H1 (cell line): ENCODE data around the gene GPR137. TPM values are rescaled to one million over a fixed set of nuclear protein-coding genes. Genes with fewer than 3 reads are reported as not detected.

Source experiments
- CBX8 ChIP-seq: fragments of 300-800, 300-1000 bp; sonication (generic); IDR thresholded peaks from 2 replicates; pipeline ENCODE4 v1.7.1; 2016; ENCODE audit warnings: low read depth, low read length, borderline replicate concordance
- E2F6 ChIP-seq: IDR thresholded peaks from 2 replicates; pipeline ENCODE4 v1.6.1; 2012; ENCODE audit warnings: inconsistent platforms
- KDM1A ChIP-seq: fragments of 200-600, 300-600 bp; sonication (generic); IDR thresholded peaks from 2 replicates; pipeline ENCODE4 v1.7.1; 2016; ENCODE audit warnings: mild to moderate bottlenecking, low read length, borderline replicate concordance
- NRF1 ChIP-seq: IDR thresholded peaks from 2 replicates; pipeline ENCODE4 v1.6.1; 2011; ENCODE audit warnings: mild to moderate bottlenecking, low read depth, low read length, improper control_type of control experiment
- POLR2AphosphoS5 ChIP-seq: IDR thresholded peaks from 2 replicates; pipeline ENCODE4 v1.6.1; 2011; ENCODE audit warnings: low read depth, low read length
- SRF ChIP-seq: IDR thresholded peaks from 2 replicates; pipeline ENCODE4 v1.6.1; 2011; ENCODE audit warnings: mild to moderate bottlenecking, low read depth, low read length, moderate library complexity
- TEAD4 ChIP-seq: IDR thresholded peaks from 2 replicates; pipeline ENCODE4 v1.6.1; 2012; ENCODE audit warnings: low read depth, low read length, inconsistent platforms, mixed read lengths
- polyA plus RNA-seq, 7 experiments: library from polyadenylated mRNA; depleted of rRNA in 3 of 7; stranded (reverse) in 5 of 7; unstranded in 2 of 7; fragments of >200 nt in 5 of 7; fragments of 200-250 nt in 2 of 7; gene quantifications; 1 replicate in 5 of 7; 2 replicates in 1 of 7; 4 replicates in 1 of 7; pipeline versions ENCODE4 v1.2.1 to v1.2.3, GENCODE V29; 2011 to 2013; ENCODE audit warnings: missing spikeins in 2 of 7, mixed read lengths in 2 of 7
- total RNA-seq: library from RNA; stranded (reverse); fragmentation: NEBNext Ultra II Directional; extraction: Animal tissue kit (Norgen Biotek cat#: 25700); gene quantifications from 2 replicates; pipeline ENCODE4 v1.2.1, GENCODE V29; 2021

GPR137 gene
- total and polyA plus RNA-seq, 2 of the 8 experiments (the other 6 are each of a cell fraction or from before 2014, with no cell fraction given), result 36.2 to 37.8 TPM

GRCh38 chr11:64296830-64297698, 11.4 kb downstream of the GPR137 start (continued):
- TF ChIP-seq KDM1A (no peak), E2F6 (peak; percentile 77), NRF1 (no peak), SRF (no peak), POLR2AphosphoS5 (no peak), CBX8 (no peak), TEAD4 (no peak)
